ENCODE data around the gene FAM177A1.

DNA sequence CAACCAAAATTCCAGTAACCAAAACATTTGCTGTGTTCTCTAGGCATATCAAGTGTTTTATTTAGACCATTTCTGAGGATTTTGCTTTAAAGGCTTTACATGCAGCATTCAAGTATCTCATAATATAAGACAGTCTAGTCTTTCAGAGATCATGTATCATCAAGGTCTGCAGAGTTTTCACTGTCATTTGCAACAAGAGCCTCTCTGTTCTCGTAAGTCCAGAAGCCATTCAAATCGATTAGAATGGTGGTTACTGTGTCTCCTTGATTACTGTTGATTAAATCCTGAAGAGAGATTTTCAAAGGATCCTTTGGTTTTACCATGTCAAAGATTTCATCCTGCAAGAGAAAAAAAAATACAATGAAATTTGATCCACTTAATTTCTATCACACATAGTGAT, 39.4 kb downstream of the FAM177A1 start:
- TF ChIP-seq POLR2A (IDR thresholded peaks at IDR 0.05), result no peak
- TF ChIP-seq, protein P1, sequence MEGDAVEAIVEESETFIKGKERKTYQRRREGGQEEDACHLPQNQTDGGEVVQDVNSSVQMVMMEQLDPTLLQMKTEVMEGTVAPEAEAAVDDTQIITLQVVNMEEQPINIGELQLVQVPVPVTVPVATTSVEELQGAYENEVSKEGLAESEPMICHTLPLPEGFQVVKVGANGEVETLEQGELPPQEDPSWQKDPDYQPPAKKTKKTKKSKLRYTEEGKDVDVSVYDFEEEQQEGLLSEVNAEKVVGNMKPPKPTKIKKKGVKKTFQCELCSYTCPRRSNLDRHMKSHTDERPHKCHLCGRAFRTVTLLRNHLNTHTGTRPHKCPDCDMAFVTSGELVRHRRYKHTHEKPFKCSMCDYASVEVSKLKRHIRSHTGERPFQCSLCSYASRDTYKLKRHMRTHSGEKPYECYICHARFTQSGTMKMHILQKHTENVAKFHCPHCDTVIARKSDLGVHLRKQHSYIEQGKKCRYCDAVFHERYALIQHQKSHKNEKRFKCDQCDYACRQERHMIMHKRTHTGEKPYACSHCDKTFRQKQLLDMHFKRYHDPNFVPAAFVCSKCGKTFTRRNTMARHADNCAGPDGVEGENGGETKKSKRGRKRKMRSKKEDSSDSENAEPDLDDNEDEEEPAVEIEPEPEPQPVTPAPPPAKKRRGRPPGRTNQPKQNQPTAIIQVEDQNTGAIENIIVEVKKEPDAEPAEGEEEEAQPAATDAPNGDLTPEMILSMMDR (IDR thresholded peaks at IDR 0.05), result no peak

Data from transverse colon (tissue), 3 donors.